Epidermal melanocyte (primary cell): ENCODE results near the gene SPG7.
"Not testable (repeated sequence)": the region's sequence is repeated elsewhere in the genome, so short reads cannot be mapped to it uniquely, and the experiment has no call there.

Experiments used
- DNase-seq: peaks from one replicate; pipeline ENCODE4 v3.0.0; 2011; ENCODE audit warnings: low spot score; ENCODE audit not compliant: insufficient read length

Gene SPG7

DNA sequence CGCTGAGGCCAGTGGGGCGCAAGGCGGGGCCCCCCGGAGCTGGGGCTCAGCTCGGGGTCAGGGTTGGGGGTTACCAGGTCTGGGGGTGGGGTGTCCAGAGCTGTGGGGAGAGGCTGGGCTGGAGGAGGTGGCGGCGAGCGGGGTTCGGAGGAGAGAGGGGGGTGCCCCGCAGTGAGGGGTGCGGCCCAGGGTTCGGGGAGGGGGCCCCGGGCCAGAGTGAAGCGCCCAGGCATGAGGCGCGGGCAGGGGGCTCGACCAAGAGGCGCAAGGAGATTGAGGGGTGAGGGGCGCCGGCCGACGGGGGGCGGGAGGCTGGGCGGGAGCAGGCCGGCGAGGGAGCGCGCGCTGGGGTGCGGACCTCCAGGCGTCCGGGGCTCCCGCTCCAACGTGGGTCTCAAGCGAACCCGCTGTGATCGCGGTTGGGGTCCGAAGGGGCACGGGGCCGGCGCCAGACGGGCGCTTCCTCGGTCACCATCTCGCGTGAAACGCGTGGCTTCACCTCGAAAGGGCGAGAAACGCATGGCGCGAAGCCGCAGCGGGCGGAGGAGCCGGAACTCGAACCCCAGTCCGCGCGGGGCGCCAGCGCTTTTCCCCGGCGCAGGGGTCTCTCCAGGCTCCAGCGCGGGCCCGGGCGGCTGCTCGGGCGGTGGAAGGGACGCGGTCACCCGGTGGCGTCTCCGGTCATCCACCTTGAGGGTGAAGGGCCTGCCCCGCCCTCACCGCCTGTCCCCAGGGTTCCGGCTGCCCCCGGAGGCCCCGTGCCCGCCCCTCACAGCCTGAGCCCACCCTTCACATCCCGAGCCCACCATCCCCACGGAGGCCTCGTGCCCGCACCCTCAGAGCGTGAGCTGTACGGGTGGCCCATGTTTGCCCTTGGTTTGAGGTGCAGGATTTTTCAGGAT lies 68.2 kb downstream of the SPG7 start:
- no peak for DNase-seq

- no peak for DNase-seq
Observed at GRCh38 chr16:89577055-89577759, 69.0 kb downstream of the SPG7 start.

GRCh38 chr16:89579351-89579750 lies 71.1 kb downstream of the SPG7 start:
- no peak for DNase-seq

- DNase-seq, result peak; percentile 91
Observed at GRCh38 chr16:89581045-89581695, 73.0 kb downstream of the SPG7 start.

- DNase-seq, result no peak
Observed at GRCh38 chr16:89581861-89582563, 73.8 kb downstream of the SPG7 start.

DNA sequence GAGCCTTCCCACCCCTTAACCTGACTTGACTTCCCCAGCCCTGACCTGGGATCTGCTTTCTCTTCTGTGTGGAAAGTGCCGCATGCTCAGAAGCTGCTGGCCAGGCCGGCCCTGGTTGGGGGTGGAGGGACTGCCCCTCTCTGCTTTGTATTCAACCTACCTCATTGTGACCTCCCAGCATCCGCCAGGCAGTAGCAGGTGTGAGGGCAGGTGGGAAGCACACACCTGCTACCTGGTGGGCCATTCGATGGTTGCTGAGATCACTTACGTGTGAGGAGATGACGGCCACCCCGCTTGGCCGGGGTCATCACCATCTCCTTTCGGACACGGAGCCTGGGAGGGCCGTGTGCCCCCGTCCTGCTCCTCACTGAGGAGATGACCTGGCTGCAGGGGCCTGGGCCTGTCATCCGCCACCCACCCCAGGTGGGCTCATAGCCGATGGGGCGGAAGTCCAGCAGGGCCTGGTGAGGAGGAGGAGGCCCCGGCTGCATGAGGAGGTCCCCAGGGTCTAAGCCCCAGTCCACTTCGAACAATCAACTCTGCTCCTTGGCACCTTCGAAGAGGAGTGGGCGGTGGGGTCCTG lies 74.5 kb downstream of the SPG7 start:
- no peak for DNase-seq

- DNase-seq, result no peak
Observed at GRCh38 chr16:89583197-89583894, 75.1 kb downstream of the SPG7 start.

DNA sequence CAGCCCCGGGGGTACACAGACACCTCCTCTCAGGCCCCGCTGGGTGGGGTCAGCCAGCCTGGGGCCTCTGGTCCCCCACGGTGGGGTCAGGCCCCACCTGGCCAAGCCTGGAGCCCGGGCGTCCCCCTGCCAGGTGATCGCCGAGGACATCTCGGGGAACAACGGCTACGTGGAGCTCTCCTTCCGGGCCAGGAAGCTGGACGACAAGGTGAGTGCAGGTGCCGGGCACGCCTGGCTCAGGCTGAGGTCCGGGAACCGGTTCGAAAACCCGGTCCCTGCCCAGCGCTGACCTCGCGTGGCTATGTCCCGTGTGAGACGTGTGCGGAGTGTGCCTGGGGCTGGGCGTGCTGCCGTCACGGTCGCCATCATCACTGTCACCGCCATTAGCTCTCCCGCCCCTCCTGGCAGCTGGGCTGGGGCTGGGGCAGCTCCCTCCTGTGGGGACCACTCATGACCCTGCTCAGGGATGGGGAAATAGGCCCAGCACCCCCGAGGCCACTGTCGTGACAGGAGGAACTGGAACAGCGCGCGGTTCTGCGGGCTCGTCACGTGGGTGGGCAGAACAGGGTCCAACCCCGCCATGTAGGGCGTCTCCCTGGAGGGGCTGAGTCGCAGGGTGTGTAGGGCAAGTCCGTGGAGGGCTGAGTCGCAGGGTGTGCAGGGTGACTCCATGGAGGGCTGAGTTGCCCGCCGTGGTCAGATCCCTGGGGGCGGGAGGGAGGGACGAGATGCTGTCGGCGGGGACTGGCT lies 75.9 kb downstream of the SPG7 start:
- DNase-seq, result no peak

DNA sequence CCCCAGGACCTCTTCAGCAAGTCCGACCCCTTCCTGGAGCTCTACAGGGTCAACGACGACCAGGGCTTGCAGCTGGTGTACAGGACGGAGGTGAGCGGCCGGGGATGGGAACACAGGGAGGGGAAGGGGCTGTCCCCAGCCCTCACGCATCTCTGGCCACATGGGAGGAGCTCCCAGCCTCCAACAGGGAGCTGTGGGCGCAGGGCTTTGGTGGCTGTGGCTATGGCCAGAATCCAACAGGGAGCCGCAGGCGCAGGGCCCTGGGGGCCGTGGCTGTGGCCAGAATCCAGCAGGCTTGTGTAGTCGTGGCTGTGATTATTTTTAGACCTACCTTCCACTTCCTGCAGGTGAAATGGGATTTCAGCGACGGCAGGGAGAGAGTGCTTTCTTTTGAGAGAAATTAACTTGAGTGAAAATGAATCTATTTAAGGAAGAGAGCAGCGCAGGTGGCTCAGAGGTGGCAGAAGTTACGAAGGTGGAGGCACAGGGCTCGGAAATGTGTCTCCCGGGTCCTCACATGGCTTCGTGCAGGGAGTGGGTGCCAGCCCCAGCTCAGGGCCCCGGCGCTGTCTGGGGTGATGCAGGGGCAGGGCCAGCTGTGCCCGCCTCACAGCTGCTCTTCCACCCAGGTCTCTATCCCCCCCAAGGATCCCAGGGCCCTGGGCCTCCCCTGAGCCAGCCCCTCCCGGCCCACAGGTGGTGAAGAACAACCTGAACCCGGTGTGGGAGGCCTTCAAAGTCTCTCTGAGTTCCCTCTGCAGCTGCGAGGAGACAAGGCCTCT lies 76.8 kb downstream of the SPG7 start:
- no peak for DNase-seq

DNA sequence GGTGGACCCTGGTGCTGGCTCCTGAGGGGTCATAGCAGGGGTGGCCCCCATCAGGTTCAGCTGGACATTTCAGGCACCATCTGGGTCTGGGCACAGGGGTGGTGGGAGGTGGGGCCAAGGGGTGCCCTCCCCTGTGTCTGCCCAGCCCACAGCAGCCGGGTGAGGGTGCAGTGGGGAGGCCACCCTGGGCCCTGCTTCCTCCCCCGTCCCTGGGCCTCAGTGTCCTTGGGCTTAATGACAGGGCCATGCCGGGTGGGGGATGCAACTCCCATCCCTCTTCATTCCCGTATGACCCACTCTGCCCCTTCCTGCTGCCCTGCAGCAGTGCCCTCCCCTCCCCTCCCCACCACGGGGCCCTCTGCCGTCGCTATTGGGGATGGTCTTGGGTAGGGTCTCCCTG lies 78.0 kb downstream of the SPG7 start:
- no peak for DNase-seq

GRCh38 chr16:89586853-89587252 lies 78.7 kb downstream of the SPG7 start:
- DNase-seq, result no peak

- not testable (repeated sequence) for DNase-seq
Observed at GRCh38 chr16:89587676-89588075, 79.5 kb downstream of the SPG7 start.

- no peak for DNase-seq
Observed at GRCh38 chr16:89588413-89589109, 80.4 kb downstream of the SPG7 start.

- no peak for DNase-seq
Observed at GRCh38 chr16:89589241-89589926, 81.2 kb downstream of the SPG7 start.

DNA sequence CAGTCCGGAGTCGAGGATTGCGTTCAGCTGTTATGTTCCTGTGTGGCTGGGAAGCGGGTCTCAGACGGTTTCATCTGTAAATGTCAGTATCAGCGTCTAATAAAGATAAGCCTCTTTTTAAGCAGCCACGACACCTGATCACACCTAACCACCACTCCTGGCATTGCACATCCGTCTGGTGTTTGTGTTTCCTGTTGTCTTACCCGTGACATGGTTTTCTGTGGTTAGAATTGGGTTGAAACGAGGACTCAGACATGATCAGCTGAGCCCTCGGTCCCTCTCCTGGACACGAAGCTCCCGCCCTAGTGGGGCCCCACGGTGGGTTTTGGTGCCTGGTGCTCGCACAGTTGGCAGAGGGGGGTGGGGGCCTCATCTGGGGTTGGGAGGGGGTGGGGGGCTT lies 85.6 kb downstream of the SPG7 start:
- no peak for DNase-seq

DNA sequence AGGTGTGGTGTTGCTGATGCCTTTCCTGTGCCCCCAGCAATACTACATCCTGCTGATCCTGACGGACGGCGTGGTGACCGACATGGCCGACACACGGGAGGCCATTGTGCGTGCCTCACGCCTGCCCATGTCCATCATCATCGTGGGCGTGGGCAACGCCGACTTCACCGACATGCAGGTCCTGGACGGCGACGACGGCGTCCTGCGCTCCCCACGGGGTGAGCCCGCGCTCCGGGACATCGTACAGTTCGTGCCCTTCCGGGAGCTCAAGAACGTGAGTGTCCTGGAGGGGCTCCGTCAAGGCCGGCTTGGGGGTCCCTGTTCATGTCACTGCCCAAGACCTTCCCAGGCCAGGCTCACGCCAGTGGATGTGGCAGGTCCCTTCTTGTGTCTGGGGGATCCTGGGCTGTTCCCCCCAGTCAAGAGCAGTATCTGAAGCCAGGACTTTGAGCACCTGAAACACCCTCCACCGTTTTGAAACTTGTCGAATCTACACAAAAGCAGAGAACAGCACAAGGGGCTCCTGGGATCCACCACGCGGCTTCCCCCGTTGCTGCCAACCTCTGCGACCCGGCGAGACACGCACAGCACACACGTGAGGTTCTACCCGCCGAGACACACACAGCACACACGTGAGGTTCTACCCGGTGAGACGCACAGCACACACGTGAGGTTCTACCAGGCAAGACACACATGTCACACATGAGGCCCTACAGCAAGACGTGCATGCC lies 87.3 kb downstream of the SPG7 start:
- no peak for DNase-seq

DNA sequence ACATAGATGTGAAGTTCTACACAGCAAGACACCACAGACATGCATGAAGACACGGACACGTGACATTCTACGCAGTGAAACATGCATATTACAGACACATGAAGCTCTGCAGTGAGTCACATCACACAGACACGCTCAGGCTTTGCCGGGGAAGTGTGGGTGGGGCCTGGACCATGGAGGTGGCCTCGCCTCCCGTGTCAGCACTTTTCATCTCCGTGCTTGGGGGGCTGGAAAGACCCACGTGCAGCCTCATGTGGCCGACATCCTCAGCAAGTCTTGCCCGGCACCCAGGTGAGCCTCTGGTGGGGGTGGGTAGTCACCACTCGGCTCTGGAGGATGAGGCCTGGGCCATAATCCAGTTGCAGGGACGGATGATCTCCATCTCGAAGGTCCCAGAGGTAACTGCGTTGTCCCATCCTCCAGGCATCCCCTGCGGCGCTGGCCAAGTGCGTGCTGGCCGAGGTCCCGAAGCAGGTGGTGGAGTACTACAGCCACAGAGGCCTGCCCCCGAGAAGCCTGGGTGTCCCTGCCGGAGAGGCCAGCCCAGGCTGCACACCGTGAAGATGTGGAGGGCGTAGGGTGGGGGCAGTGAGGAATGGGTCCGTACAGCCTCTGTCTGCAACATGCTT lies 88.0 kb downstream of the SPG7 start:
- DNase-seq, result no peak
